K562 (cell line): ENCODE measurements around the gene DUSP28. TPM values are rescaled to one million over a fixed set of nuclear protein-coding genes. Genes with fewer than 3 reads are reported as not detected.

Experiments used
- AFF1 ChIP-seq, 2 experiments: fragments of 450-650 bp; IDR thresholded peaks; 2 replicates each; pipeline ENCODE4 v1.6.1; 2018; ENCODE audit warnings: mild to moderate bottlenecking in 2 of 2, low read depth in 1 of 2; ENCODE audit not compliant: partially characterized antibody in 2 of 2
- BHLHE40 ChIP-seq: IDR thresholded peaks from 2 replicates; pipeline ENCODE4 v1.6.1; 2011; ENCODE audit warnings: low read length, improper control_type of control experiment
- COPS2 ChIP-seq: fragments of 450-650 bp; conservative IDR thresholded peaks from 2 replicates; pipeline ENCODE4 v1.6.1; 2016; ENCODE audit warnings: mild to moderate bottlenecking, moderate library complexity
- CREBBP ChIP-seq: IDR thresholded peaks from one replicate; pipeline ENCODE4 v1.6.1; 2012; ENCODE audit warnings: low read depth, mild to moderate bottlenecking, control low read depth, inconsistent platforms, low read length
- CTBP1 ChIP-seq: fragments of 450-650 bp; IDR thresholded peaks from 2 replicates; pipeline ENCODE4 v1.6.1; 2016; ENCODE audit warnings: borderline replicate concordance
- ELF4 ChIP-seq: fragments of 450-650 bp; formaldehyde crosslinking; IDR thresholded peaks from 2 replicates; pipeline ENCODE4 v1.4.0; 2022; ENCODE audit warnings: missing genetic modification characterization
- NRF1 ChIP-seq, 2 experiments: fragments of 450-650 bp; IDR thresholded peaks in 1 of 2; conservative IDR thresholded peaks in 1 of 2; 2 replicates each; pipeline ENCODE4 v1.6.1; 2014; ENCODE audit warnings: mild to moderate bottlenecking in 2 of 2
- PHF8 ChIP-seq: fragments of 200-600 bp; sonication (generic); IDR thresholded peaks from 2 replicates; pipeline ENCODE4 v1.6.1; 2012; ENCODE audit warnings: mixed run types, mild to moderate bottlenecking, inconsistent platforms, low read length, moderate library complexity, borderline replicate concordance
- SRSF3 ChIP-seq: fragments of 200-400 bp; formaldehyde crosslinking; IDR thresholded peaks from 2 replicates; pipeline ENCODE4 v1.6.1; 2016; ENCODE audit warnings: mild to moderate bottlenecking, low read length, moderate library complexity; ENCODE audit not compliant: insufficient read depth
- TOE1 ChIP-seq, 2 experiments: fragments of 450-650 bp in 1 of 2; sonication (generic) in 1 of 2; formaldehyde crosslinking in 1 of 2; IDR thresholded peaks; 2 replicates each; pipeline versions ENCODE4 v1.7.1 to v1.8.0; 2016 to 2022; ENCODE audit warnings: borderline replicate concordance in 2 of 2, mild to moderate bottlenecking in 2 of 2, antibody characterized with exemption in 1 of 2, inconsistent platforms in 1 of 2, low read depth in 1 of 2, missing genetic modification reagents in 1 of 2, moderate library complexity in 1 of 2
- ZNF384 ChIP-seq: IDR thresholded peaks from 2 replicates; pipeline ENCODE4 v1.6.1; 2012; ENCODE audit warnings: low read depth, low read length, improper control_type of control experiment
- ZNF407 ChIP-seq: fragments of 450-650 bp; IDR thresholded peaks from 2 replicates; pipeline ENCODE4 v1.6.1; 2016; ENCODE audit warnings: low read depth
- ZNF75A ChIP-seq: fragments of 450-650 bp; formaldehyde crosslinking; IDR thresholded peaks from 2 replicates; pipeline ENCODE4 v1.4.0; 2020; ENCODE audit warnings: mild to moderate bottlenecking
- polyA plus RNA-seq, 8 experiments: library from polyadenylated mRNA; depleted of rRNA in 4 of 8; stranded (reverse) in 5 of 8; unstranded in 3 of 8; fragments of >200 nt; fragmentation: Nextera tagmentation in 2 of 8; fragmentation: Illumina TruSeq in 1 of 8; extraction: Ambion mirVana in 2 of 8; extraction: Trizol in 1 of 8; gene quantifications; 2 replicates each; pipeline versions ENCODE4 v1.2.1 to v1.2.3, GENCODE V29; 2011 to 2014; ENCODE audit warnings: inconsistent platforms in 1 of 8, missing spikeins in 1 of 8
- total RNA-seq, 7 experiments: library from RNA; depleted of rRNA in 6 of 7; stranded (reverse); fragments of >200 nt in 6 of 7; fragmentation: Illumina TruSeq in 2 of 7; extraction: Trizol in 2 of 7; gene quantifications; 2 replicates each; pipeline versions ENCODE4 v1.2.1 to v1.2.3, GENCODE V29; 2011 to 2021; ENCODE audit warnings: low replicate concordance in 1 of 7
- TF ChIP-seq, protein P1 (sequence below): fragments of 250-450 bp; sonication (Bioruptor Pico); IDR thresholded peaks from 2 replicates; pipeline ENCODE4 v1.9.0; 2021; ENCODE audit warnings: mild to moderate bottlenecking

Gene DUSP28
- total and polyA plus RNA-seq, 9 of the 15 experiments (the other 6 are each of a cell fraction or from before 2014, with no cell fraction given): 2.8 to 8.1 (median 4.2) TPM

DNA sequence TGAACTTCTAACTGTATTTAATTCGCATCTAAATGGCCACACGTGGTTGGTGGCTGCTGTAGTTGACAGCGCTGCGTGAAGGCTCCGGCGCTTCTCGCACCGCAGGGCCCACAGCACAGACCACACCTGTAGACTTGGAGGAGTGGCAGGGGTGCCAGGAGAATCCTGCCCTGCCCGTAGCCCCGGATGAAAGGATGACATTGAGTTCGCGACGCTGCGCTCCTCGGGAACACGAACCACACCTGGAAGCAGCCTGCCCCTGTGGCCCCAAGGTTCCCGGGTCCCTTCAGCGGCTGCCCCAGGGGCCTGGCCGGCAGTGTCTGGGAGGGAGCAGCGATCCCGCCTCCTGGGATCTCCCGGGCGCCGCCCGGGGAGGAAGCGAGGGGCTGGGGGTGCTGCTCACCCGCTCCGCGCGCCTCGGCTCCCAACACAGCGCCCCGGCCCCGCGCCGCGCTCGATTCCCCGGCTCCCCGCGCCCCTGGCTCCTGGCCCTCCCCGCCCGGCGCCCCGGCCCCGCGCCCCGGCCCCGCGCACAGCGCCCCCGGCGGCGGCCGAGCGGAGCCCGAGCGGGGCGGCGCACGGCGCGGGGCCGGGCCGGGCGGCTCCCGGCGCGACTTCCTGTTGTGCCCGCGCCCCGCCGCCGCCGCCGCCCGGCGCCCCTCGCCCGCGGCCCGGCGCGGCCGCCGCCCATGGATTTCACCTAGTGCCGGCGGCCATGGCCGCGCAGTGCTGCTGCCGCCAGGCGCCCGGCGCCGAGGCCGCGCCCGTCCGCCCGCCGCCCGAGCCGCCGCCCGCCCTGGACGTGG, 7.9 kb downstream of the DUSP28 start, which contains the start of gene RNPEPL1 (continued):
- no peak for TF ChIP-seq ZNF407
- TF ChIP-seq TOE1 (IDR thresholded peaks at IDR 0.05; ENCODE audit: borderline replicate concordance): no peak
- TF ChIP-seq TOE1 (CRISPR knock-in tag; IDR thresholded peaks at IDR 0.05; ENCODE audit: borderline replicate concordance, low read depth): no peak
- no peak for TF ChIP-seq COPS2
- no peak for TF ChIP-seq CREBBP
- TF ChIP-seq ELF4 (CRISPR knock-in tag): no peak
- TF ChIP-seq CTBP1: peak; percentile 28; the same call in 1 of the 2 replicates
- no peak for TF ChIP-seq NRF1 (conservative IDR thresholded peaks at IDR 0.05 in 1 of 2, IDR thresholded peaks at IDR 0.05 in 1 of 2)
- no peak for TF ChIP-seq BHLHE40
- no peak for TF ChIP-seq ZNF384
- TF ChIP-seq SRSF3: no peak
- TF ChIP-seq, protein P1, sequence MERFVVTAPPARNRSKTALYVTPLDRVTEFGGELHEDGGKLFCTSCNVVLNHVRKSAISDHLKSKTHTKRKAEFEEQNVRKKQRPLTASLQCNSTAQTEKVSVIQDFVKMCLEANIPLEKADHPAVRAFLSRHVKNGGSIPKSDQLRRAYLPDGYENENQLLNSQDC: no peak
- TF ChIP-seq AFF1 (IDR thresholded peaks at IDR 0.05; ENCODE audit: low read depth in 1 of 2, partially characterized antibody in 2 of 2): no peak
- TF ChIP-seq ZNF75A (CRISPR knock-in tag): no peak
- TF ChIP-seq PHF8: peak; percentile 32; the same call in 1 of the 2 replicates
